ENCODE measurements around the gene AOC2.
"Not testable (repeated sequence)": the region's sequence is repeated elsewhere in the genome, so short reads cannot be mapped to it uniquely, and the experiment has no call there.

The AOC2 gene

GRCh38 chr17:42853968-42854790 lies 9.8 kb downstream of the AOC2 start:
- no peak for DNase-seq (ENCODE audit: low read depth in 2 of 2)

- no peak for DNase-seq (ENCODE audit: low read depth in 2 of 2)
These were observed 10.7 kb downstream of the AOC2 start for GRCh38 chr17:42855048-42855596.

- not testable (repeated sequence) for DNase-seq (ENCODE audit: low read depth in 2 of 2)
These were observed 11.7 kb downstream of the AOC2 start for GRCh38 chr17:42856093-42856492.

- DNase-seq (ENCODE audit: low read depth in 2 of 2), result not testable (repeated sequence)
These were observed 12.1 kb downstream of the AOC2 start for GRCh38 chr17:42856516-42856915.

- no peak for DNase-seq (ENCODE audit: low read depth in 2 of 2)
These were observed 13.0 kb downstream of the AOC2 start for GRCh38 chr17:42857389-42857788.

- no peak for DNase-seq (ENCODE audit: low read depth in 2 of 2)
These were observed 21.3 kb downstream of the AOC2 start for GRCh38 chr17:42865638-42866094.

GRCh38 chr17:42866216-42866615 lies 21.8 kb downstream of the AOC2 start:
- no peak for DNase-seq (ENCODE audit: low read depth in 2 of 2)

GRCh38 chr17:42866631-42867575 lies 22.5 kb downstream of the AOC2 start:
- DNase-seq (ENCODE audit: low read depth in 2 of 2), result no peak

GRCh38 chr17:42867694-42868261 lies 23.4 kb downstream of the AOC2 start:
- not testable (repeated sequence) for DNase-seq (ENCODE audit: low read depth in 2 of 2)

GRCh38 chr17:42868338-42868737 lies 24.0 kb downstream of the AOC2 start:
- no peak for DNase-seq (ENCODE audit: low read depth in 2 of 2)

GRCh38 chr17:42871647-42872046 lies 27.3 kb downstream of the AOC2 start:
- no peak for DNase-seq (ENCODE audit: low read depth in 2 of 2)

GRCh38 chr17:42872251-42872965 lies 28.0 kb downstream of the AOC2 start:
- DNase-seq (ENCODE audit: low read depth in 2 of 2), result no peak

- DNase-seq (ENCODE audit: low read depth in 2 of 2), result no peak
These were observed 28.9 kb downstream of the AOC2 start for GRCh38 chr17:42873315-42873714.

GRCh38 chr17:42873932-42874695 lies 29.7 kb downstream of the AOC2 start:
- DNase-seq (ENCODE audit: low read depth in 2 of 2), result not testable (repeated sequence)

GRCh38 chr17:42877037-42877436 lies 32.7 kb downstream of the AOC2 start:
- no peak for DNase-seq (ENCODE audit: low read depth in 2 of 2)

- DNase-seq (ENCODE audit: low read depth in 2 of 2), result no peak
These were observed 33.9 kb downstream of the AOC2 start for GRCh38 chr17:42878123-42878880.

- DNase-seq (ENCODE audit: low read depth in 2 of 2), result no peak
These were observed 34.7 kb downstream of the AOC2 start for GRCh38 chr17:42878924-42879595.

GRCh38 chr17:42879596-42879985 lies 35.2 kb downstream of the AOC2 start:
- DNase-seq (ENCODE audit: low read depth in 2 of 2), result no peak

- DNase-seq (ENCODE audit: low read depth in 2 of 2), result no peak
These were observed 36.5 kb downstream of the AOC2 start for GRCh38 chr17:42880776-42881310.

Measured in stimulated activated CD4-positive, alpha-beta T cell treated with anti-CD3 and anti-CD28 coated beads, Interleukin-12 subunit alpha, Interleukin-12 subunit beta, amount 100 ng/mL, for 24 hours (primary cell).